Measurements from ENCODE around the gene ENG. TPM values are rescaled to one million over a fixed set of nuclear protein-coding genes. Genes with fewer than 3 reads are reported as not detected.

ENG gene
- total RNA-seq, result 135 TPM
- polyA plus RNA-seq (ENCODE audit: insufficient read depth, low read depth, low replicate concordance), result 158 TPM
- long read RNA-seq, donor 1, transcript ENG-202 (15 exons, 3,048 nt), result major isoform, 7 of 25 reads
- long read RNA-seq, donor 1, partial matches to known transcripts, result 18 of 25 reads
- long read RNA-seq, donor 1, other reads (novel, unspliced or antisense), result 0 of 25 reads
- long read RNA-seq, donor 2, transcript ENG-202 (15 exons, 3,048 nt), result major isoform, 7 of 7 reads
- long read RNA-seq, donor 2, partial matches to known transcripts, result 0 of 7 reads
- long read RNA-seq, donor 2, other reads (novel, unspliced or antisense), result 0 of 7 reads
- long read RNA-seq, donor 3, transcript ENG-202 (15 exons, 3,048 nt), result major isoform, 6 of 13 reads
- long read RNA-seq, donor 3, partial matches to known transcripts, result 5 of 13 reads
- long read RNA-seq, donor 3, other reads (novel, unspliced or antisense), result 0 of 13 reads
- long read RNA-seq, donor 4, transcript ENG-202 (15 exons, 3,048 nt), result major isoform, 16 of 16 reads
- long read RNA-seq, donor 4, partial matches to known transcripts, result 0 of 16 reads
- long read RNA-seq, donor 4, other reads (novel, unspliced or antisense), result 0 of 16 reads
- long read RNA-seq, donor 5, result 0 reads
- long read RNA-seq, donor 6, partial matches to known transcripts, result 0 of 1 reads
- long read RNA-seq, donor 6, other reads (novel, unspliced or antisense), result 0 of 1 reads
- long read RNA-seq, donor 7, transcript ENG-202 (15 exons, 3,048 nt), result major isoform, 78 of 165 reads
- long read RNA-seq, donor 7, partial matches to known transcripts, result 53 of 165 reads
- long read RNA-seq, donor 7, other reads (novel, unspliced or antisense), result 34 of 165 reads
- long read RNA-seq, donor 8, transcript ENG-202 (15 exons, 3,048 nt), result major isoform, 5 of 43 reads
- long read RNA-seq, donor 8, partial matches to known transcripts, result 38 of 43 reads
- long read RNA-seq, donor 8, other reads (novel, unspliced or antisense), result 0 of 43 reads
- long read RNA-seq, donor 9, partial matches to known transcripts, result 25 of 26 reads
- long read RNA-seq, donor 9, other reads (novel, unspliced or antisense), result 0 of 26 reads
- long read RNA-seq, donor 10, transcript ENG-202 (15 exons, 3,048 nt), result major isoform, 5 of 16 reads
- long read RNA-seq, donor 10, partial matches to known transcripts, result 11 of 16 reads
- long read RNA-seq, donor 10, other reads (novel, unspliced or antisense), result 0 of 16 reads

DNA sequence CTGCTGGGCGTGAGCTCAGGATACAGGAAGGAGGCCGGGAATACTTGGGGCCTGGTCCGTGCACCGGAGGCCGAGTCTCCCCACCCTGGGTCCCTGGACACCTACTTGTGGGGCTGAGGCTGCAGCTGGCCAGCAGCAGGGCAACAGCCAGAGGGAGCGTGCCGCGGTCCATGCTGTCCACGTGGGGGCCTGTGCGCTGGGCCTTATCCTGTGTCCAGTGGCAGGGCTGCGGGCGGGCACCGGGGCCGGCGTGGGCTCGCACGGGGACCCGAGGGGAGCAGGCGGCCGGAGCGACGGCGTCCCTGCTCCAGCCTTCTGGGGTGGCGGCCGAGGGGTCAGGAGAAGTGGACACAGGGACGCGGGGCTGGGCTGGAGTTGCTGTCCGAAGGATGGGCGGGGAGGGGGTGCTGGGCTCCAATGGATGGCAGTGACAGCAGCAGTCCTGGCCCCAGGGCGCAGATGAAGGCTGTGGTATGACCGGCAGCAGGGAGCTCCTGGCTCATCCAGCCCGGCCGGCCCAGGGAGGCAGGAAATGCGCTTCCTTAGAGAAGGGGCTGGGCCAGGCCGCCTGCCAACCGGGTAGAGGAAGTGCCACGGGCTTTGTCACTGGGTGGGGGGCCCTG, at the start of gene ENG:
Gene ENG (minus strand): TSS at position 475 of the 623 bp plus-strand sequence. CDS start 303 bp downstream, at position 172.
- FAIRE-seq, result no peak
- H3K9ac ChIP-seq (ENCODE audit: low read length in 3 of 3), result peak within 1 kb of the TSS; percentile 30 to 87 (median 67)
- H3K4me1 ChIP-seq (ENCODE audit: control insufficient read depth in 2 of 3, insufficient read depth in 2 of 3, low read depth in 1 of 3, low read length in 3 of 3), result peaks cover 0 to 38% (median 0%) of the 10 kb centered on the region in 3 donors
- peaks cover 0 to 14% (median 0%) of the 10 kb centered on the region in 3 donors for H3K36me3 ChIP-seq (ENCODE audit: control insufficient read depth in 2 of 3, insufficient read depth in 3 of 3, low read length in 3 of 3)
- TF ChIP-seq, protein P1, sequence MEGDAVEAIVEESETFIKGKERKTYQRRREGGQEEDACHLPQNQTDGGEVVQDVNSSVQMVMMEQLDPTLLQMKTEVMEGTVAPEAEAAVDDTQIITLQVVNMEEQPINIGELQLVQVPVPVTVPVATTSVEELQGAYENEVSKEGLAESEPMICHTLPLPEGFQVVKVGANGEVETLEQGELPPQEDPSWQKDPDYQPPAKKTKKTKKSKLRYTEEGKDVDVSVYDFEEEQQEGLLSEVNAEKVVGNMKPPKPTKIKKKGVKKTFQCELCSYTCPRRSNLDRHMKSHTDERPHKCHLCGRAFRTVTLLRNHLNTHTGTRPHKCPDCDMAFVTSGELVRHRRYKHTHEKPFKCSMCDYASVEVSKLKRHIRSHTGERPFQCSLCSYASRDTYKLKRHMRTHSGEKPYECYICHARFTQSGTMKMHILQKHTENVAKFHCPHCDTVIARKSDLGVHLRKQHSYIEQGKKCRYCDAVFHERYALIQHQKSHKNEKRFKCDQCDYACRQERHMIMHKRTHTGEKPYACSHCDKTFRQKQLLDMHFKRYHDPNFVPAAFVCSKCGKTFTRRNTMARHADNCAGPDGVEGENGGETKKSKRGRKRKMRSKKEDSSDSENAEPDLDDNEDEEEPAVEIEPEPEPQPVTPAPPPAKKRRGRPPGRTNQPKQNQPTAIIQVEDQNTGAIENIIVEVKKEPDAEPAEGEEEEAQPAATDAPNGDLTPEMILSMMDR (IDR thresholded peaks at IDR 0.05; ENCODE audit: borderline replicate concordance, extremely low read depth, insufficient read depth), result no peak
- intact Hi-C loops (cut with DNase I), result no loop called here
- peak within 1 kb of the TSS; percentile 91 to 93 for H3K27ac ChIP-seq (ENCODE audit: low read depth in 2 of 2, low read length in 2 of 2)
- no peaks in the 10 kb centered on the region for H3K27me3 ChIP-seq (ENCODE audit: control insufficient read depth, insufficient read depth, low read length)
- peak; percentile 41 to 96 (median 64) for DNase-seq
- H3K9me3 ChIP-seq (ENCODE audit: control insufficient read depth in 2 of 3, insufficient read depth in 1 of 3, low read length in 3 of 3), result peaks cover 0 to 2% (median 0%) of the 10 kb centered on the region in 3 donors
- peak within 1 kb of the TSS; percentile 54 to 81 (median 63) for H3K4me3 ChIP-seq (ENCODE audit: low read length in 3 of 3)

GRCh38 chr9:127903557-127904475, 49.4 kb upstream of the ENG start:
- Histone ChIP-seq H3K4me3 (ENCODE audit: low read length in 3 of 3) (no peak overlapping the region), H3K4me1 (ENCODE audit: control insufficient read depth in 2 of 3, insufficient read depth in 2 of 3, low read depth in 1 of 3, low read length in 3 of 3) (peaks cover 4 to 36% (median 34%) of the 10 kb centered on the region in 3 donors), H3K36me3 (ENCODE audit: control insufficient read depth in 2 of 3, insufficient read depth in 3 of 3, low read length in 3 of 3) (no peaks in the 10 kb centered on the region), H3K27me3 (ENCODE audit: control insufficient read depth, insufficient read depth, low read length) (no peaks in the 10 kb centered on the region), H3K27ac (ENCODE audit: low read depth in 2 of 2, low read length in 2 of 2) (peak overlapping the region; percentile 80 to 85), H3K9ac (ENCODE audit: low read length in 3 of 3) (peak overlapping the region in 1 of 3 donors; percentile 67), H3K9me3 (ENCODE audit: control insufficient read depth in 2 of 3, insufficient read depth in 1 of 3, low read length in 3 of 3) (no peaks in the 10 kb centered on the region)
- DNase-seq (peak; percentile 70 to 96 (median 86)), FAIRE-seq (no peak)
- TF ChIP-seq, protein P1 (IDR thresholded peaks at IDR 0.05; ENCODE audit: borderline replicate concordance, extremely low read depth, insufficient read depth), result no peak
- intact Hi-C loops (cut with DNase I), result no loop called here
